Astrocyte (in vitro differentiated cells and primary cell): ENCODE measurements around the gene UBTF.

Source experiments
- EZH2 ChIP-seq: IDR thresholded peaks from 2 replicates; pipeline ENCODE4 v1.6.1; 2012; ENCODE audit warnings: mild to moderate bottlenecking, low read length, inconsistent platforms; ENCODE audit not compliant: insufficient read depth
- TF ChIP-seq, protein P1 (sequence below): IDR thresholded peaks from 2 replicates; pipeline ENCODE4 v1.5.1; 2011; ENCODE audit warnings: low read depth, mild to moderate bottlenecking, inconsistent platforms, low read length, moderate library complexity; ENCODE audit not compliant: insufficient read depth

DNA sequence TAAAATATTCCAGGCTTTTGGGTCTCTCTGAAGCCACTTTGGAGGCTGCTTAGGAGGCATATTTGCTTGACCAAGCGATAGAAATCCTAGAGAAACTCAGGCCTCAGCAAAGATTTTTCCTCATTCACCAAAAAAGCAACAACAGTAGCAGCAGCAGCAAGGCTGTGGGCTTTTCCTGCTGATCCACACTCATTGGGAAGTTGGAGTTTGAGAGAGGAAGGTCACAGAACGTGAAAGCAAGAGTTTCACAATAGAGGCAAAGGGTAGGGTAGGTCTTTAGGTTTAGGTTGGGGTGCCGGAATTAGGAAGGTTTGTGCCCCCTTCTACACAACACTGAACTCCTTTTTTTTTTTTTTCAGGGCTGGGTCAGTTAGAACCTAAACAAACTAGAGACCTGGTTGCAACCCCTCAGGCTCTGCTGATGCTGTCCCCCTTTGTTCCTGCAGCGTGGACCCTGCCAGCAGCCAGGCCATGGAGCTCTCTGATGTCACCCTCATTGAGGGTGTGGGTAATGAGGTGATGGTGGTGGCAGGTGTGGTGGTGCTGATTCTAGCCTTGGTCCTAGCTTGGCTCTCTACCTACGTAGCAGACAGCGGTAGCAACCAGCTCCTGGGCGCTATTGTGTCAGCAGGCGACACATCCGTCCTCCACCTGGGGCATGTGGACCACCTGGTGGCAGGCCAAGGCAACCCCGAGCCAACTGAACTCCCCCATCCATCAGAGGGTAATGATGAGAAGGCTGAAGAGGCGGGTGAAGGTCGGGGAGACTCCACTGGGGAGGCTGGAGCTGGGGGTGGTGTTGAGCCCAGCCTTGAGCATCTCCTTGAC lies 30.7 kb downstream of the UBTF start:
- TF ChIP-seq, protein P1, sequence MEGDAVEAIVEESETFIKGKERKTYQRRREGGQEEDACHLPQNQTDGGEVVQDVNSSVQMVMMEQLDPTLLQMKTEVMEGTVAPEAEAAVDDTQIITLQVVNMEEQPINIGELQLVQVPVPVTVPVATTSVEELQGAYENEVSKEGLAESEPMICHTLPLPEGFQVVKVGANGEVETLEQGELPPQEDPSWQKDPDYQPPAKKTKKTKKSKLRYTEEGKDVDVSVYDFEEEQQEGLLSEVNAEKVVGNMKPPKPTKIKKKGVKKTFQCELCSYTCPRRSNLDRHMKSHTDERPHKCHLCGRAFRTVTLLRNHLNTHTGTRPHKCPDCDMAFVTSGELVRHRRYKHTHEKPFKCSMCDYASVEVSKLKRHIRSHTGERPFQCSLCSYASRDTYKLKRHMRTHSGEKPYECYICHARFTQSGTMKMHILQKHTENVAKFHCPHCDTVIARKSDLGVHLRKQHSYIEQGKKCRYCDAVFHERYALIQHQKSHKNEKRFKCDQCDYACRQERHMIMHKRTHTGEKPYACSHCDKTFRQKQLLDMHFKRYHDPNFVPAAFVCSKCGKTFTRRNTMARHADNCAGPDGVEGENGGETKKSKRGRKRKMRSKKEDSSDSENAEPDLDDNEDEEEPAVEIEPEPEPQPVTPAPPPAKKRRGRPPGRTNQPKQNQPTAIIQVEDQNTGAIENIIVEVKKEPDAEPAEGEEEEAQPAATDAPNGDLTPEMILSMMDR: no peak
- no peak for TF ChIP-seq EZH2
